Stimulated activated CD8-positive, alpha-beta memory T cell treated with anti-CD3 and anti-CD28 coated beads, Interleukin-12 subunit alpha, Interleukin-12 subunit beta, amount 100 ng/mL, for 4 hours (primary cell): ENCODE measurements around the gene TEKTIP1.
"Not testable (repeated sequence)": the region's sequence is repeated elsewhere in the genome, so short reads cannot be mapped to it uniquely, and the experiment has no call there.

Experiments used
- DNase-seq: peaks from one replicate; pipeline ENCODE4 v3.0.0-alpha.2; 2020; ENCODE audit warnings: low read depth

TEKTIP1 gene

GRCh38 chr19:3507371-3508120 lies 31.4 kb upstream of the TEKTIP1 start:
- no peak for DNase-seq

GRCh38 chr19:3508121-3508661 lies 30.8 kb upstream of the TEKTIP1 start:
- DNase-seq = not testable (repeated sequence)

GRCh38 chr19:3508771-3509535 lies 30.0 kb upstream of the TEKTIP1 start:
- DNase-seq = no peak

- no peak for DNase-seq
Measured at GRCh38 chr19:3509566-3509989, 29.4 kb upstream of the TEKTIP1 start.

- DNase-seq = no peak
Measured at GRCh38 chr19:3510727-3511126, 28.2 kb upstream of the TEKTIP1 start.

- no peak for DNase-seq
Measured at GRCh38 chr19:3511506-3512251, 27.3 kb upstream of the TEKTIP1 start.

- no peak for DNase-seq
Measured at GRCh38 chr19:3512562-3513228, 26.3 kb upstream of the TEKTIP1 start.

GRCh38 chr19:3513229-3514140 lies 25.5 kb upstream of the TEKTIP1 start:
- DNase-seq = no peak

- DNase-seq = no peak
Measured at GRCh38 chr19:3514930-3515329, 24.0 kb upstream of the TEKTIP1 start.

- no peak for DNase-seq
Measured at GRCh38 chr19:3515891-3516422, 23.0 kb upstream of the TEKTIP1 start.

GRCh38 chr19:3516675-3517207 lies 22.2 kb upstream of the TEKTIP1 start:
- no peak for DNase-seq

GRCh38 chr19:3517638-3518037 lies 21.3 kb upstream of the TEKTIP1 start:
- no peak for DNase-seq

- no peak for DNase-seq
Measured at GRCh38 chr19:3518255-3518654, 20.7 kb upstream of the TEKTIP1 start.

- DNase-seq = no peak
Measured at GRCh38 chr19:3518659-3519058, 20.3 kb upstream of the TEKTIP1 start.

- DNase-seq = no peak
Measured at GRCh38 chr19:3519126-3519525, 19.8 kb upstream of the TEKTIP1 start.

GRCh38 chr19:3520166-3521103 lies 18.5 kb upstream of the TEKTIP1 start:
- DNase-seq = no peak

- DNase-seq = no peak
Measured at GRCh38 chr19:3521104-3521445, 17.9 kb upstream of the TEKTIP1 start.

GRCh38 chr19:3522421-3523360 lies 16.3 kb upstream of the TEKTIP1 start:
- DNase-seq = no peak
